ENCODE results near the gene C5orf63.
"Not testable (repeated sequence)": the region's sequence is repeated elsewhere in the genome, so short reads cannot be mapped to it uniquely, and the experiment has no call there.

The C5orf63 gene

GRCh38 chr5:127029581-127030258 lies 43.6 kb downstream of the C5orf63 start:
- POLR2A ChIA-PET (ENCODE audit: low non-redundant PET), result interaction anchor here (0.5 kb wide), 1 partner anchor 89 kb away, joined by 3 read pairs; no protein-coding TSS in a partner anchor
- CTCF ChIA-PET, result interaction anchor here (0.6 to 1.2 kb wide), 10 partner anchors 15 to 354 kb away, joined by 3 to 6 read pairs (median 3); no protein-coding TSS in a partner anchor
- peak; percentile 68 for DNase-seq (ENCODE audit: low spot score)
- TF ChIP-seq, protein P1, sequence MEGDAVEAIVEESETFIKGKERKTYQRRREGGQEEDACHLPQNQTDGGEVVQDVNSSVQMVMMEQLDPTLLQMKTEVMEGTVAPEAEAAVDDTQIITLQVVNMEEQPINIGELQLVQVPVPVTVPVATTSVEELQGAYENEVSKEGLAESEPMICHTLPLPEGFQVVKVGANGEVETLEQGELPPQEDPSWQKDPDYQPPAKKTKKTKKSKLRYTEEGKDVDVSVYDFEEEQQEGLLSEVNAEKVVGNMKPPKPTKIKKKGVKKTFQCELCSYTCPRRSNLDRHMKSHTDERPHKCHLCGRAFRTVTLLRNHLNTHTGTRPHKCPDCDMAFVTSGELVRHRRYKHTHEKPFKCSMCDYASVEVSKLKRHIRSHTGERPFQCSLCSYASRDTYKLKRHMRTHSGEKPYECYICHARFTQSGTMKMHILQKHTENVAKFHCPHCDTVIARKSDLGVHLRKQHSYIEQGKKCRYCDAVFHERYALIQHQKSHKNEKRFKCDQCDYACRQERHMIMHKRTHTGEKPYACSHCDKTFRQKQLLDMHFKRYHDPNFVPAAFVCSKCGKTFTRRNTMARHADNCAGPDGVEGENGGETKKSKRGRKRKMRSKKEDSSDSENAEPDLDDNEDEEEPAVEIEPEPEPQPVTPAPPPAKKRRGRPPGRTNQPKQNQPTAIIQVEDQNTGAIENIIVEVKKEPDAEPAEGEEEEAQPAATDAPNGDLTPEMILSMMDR (conservative IDR thresholded peaks at IDR 0.05; ENCODE audit: low read depth), result peak; percentile 68
- H3K27ac ChIP-seq, result peak overlapping the region; percentile 69

DNA sequence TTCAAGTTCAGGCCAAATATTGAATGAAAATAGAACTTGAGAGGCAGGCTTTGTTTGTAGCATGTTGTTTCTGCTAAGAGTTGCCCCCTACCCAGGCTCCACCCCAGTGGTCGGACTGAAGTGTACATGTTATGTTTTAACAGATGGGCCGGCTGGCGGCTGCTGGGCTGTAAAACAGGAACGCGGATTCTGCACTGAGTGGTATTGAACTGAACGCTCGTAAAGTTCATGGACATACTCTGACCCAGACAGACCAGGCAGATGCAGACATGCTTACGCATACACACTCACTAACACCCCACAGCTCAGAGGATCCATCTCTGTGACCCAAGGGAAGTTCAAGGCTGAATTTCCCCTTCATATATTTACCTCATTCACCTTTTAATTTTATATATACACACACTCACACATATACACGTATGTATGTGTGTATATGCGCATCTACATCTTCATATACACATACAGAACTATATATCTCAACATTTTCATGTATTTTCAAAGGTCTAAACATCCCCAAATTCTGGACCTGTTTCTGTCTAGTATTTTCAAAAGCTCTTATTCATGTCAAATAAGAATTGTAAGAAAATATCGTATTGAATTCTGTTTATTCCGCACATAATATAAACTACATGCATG lies 44.4 kb downstream of the C5orf63 start:
- no peak for DNase-seq (ENCODE audit: low spot score)
- TF ChIP-seq, protein P1 (conservative IDR thresholded peaks at IDR 0.05; ENCODE audit: low read depth), result no peak
- ChIA-PET POLR2A (ENCODE audit: low non-redundant PET) (no interaction called here), CTCF (interaction anchor here (0.6 to 1.2 kb wide), 7 partner anchors 14 to 164 kb away, joined by 3 to 6 read pairs (median 3); no protein-coding TSS in a partner anchor)
- no peak overlapping the region for H3K27ac ChIP-seq

- DNase-seq (ENCODE audit: low spot score), result no peak
- ChIA-PET CTCF (no interaction called here), POLR2A (ENCODE audit: low non-redundant PET) (no interaction called here)
- TF ChIP-seq, protein P1 (conservative IDR thresholded peaks at IDR 0.05; ENCODE audit: low read depth), result no peak
- no peak overlapping the region for H3K27ac ChIP-seq
These were observed 45.8 kb downstream of the C5orf63 start for GRCh38 chr5:127027539-127027938.

DNA sequence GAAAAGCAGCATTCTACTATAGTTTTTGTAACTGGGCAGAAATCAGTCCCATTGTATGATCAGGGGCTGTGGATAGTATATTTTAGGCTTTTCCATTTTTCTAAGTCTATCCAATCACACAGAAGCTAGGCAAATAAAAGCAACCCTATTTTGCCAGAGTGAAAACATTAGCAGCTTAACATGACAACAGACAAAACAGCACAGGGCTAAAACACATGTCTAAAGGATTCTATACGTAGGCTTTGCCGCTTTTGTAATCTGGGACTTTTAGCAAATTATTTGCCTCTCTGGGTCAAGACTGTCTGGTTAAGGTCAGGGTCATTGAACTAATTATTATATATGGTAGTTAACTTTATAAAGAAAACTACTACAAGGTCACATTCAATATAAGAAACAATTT lies 47.1 kb downstream of the C5orf63 start:
- POLR2A ChIA-PET (ENCODE audit: low non-redundant PET), result no interaction called here

DNA sequence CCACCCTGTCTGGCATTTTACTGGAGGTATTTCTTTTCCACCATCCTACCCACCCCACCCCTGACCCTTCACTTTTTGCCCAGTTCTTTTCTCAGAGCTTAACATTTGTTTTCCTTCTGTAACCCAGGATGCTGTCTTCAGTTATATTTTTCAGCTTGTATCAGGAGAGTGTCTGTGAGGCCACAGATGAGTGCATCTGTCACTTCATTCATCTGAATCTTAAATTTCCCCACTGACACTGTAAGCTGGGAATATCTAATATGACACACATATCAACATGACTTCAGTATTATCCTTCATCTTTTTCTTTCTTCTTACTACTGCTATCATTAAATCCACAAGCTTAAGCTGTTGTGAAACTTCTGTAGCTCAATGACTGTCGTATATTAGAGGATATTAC lies 47.8 kb downstream of the C5orf63 start:
- no peak for DNase-seq (ENCODE audit: low spot score)
- TF ChIP-seq, protein P1 (conservative IDR thresholded peaks at IDR 0.05; ENCODE audit: low read depth), result no peak
- POLR2A ChIA-PET (ENCODE audit: low non-redundant PET), result interaction anchor here (0.6 kb wide), 1 partner anchor 26 kb away, joined by 6 read pairs; no protein-coding TSS in a partner anchor
- no peak overlapping the region for H3K27ac ChIP-seq
- CTCF ChIA-PET, result no interaction called here

More for the DNA sequence above, 47.1 kb downstream of the C5orf63 start:
- DNase-seq (ENCODE audit: low spot score), result no peak
- TF ChIP-seq, protein P1 (conservative IDR thresholded peaks at IDR 0.05; ENCODE audit: low read depth), result no peak
- CTCF ChIA-PET, result no interaction called here
- H3K27ac ChIP-seq, result no peak overlapping the region

DNA sequence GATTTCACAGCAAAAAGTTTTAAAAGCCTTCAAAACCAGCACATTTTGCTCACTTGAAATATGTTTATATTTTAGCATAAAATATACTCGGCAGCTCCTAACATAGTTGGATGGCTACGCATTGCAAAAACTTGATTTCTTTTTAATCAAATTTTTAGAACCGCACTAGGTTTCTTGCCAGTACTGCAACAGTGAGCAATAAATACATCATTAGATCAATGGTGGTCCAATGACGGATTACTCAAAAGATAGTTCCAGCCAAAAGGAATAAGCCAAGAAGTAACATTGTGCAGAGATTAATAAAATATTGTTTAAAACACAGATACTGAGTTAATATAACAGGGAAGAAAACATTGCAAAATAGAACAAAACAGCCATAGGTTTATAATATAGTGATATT lies 48.5 kb downstream of the C5orf63 start:
- TF ChIP-seq, protein P1 (conservative IDR thresholded peaks at IDR 0.05; ENCODE audit: low read depth), result no peak
- POLR2A ChIA-PET (ENCODE audit: low non-redundant PET), result no interaction called here
- no peak for DNase-seq (ENCODE audit: low spot score)
- CTCF ChIA-PET, result interaction anchor here (0.7 to 1.3 kb wide), 3 partner anchors 13 to 289 kb away, joined by 3 read pairs; no protein-coding TSS in a partner anchor
- no peak overlapping the region for H3K27ac ChIP-seq

DNA sequence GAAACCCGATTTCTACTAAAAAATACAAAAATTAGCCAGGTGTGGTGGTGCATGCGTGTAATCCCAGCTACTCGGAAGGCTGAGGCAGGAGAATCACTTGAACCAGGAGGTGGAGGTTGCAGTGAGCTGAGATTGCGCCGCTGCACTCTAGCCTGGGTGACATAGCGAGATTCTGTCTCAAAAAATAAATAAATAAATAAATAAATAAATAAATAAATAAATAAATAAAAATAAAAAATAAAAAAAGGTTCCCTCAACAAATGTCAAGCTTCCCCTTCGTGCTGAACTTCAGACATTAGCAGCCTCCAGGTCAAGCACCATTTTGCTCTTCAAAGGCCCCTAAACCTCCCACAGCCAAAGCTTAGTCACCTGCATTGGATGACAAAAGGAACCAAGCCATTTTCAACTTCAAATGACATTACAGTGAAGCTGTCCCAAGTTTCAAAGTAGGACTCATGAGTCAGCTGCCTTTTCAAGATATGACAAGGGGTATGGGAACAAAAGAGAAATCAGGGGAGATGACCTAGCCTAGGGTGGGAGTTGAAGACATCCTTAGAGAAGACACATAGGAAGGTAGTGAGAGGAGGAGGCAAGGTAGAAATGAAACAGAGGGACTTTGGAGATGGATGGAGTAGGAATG lies 49.6 kb downstream of the C5orf63 start:
- DNase-seq (ENCODE audit: low spot score); POLR2A ChIA-PET (ENCODE audit: low non-redundant PET); H3K27ac ChIP-seq: not testable (repeated sequence)
- CTCF ChIA-PET, result interaction anchor here (0.8 to 1.3 kb wide), 2 partner anchors 15 to 290 kb away, joined by 3 read pairs; no protein-coding TSS in a partner anchor

All from RWPE1 (cell line).